GM19324 (cell line): ENCODE results near the gene COL4A2.
A peak's percentile ranks its signal among the peaks of the same experiment; 100 is the strongest.

Experiments used
- ATAC-seq: cut with Tn5 transposase; IDR thresholded peaks from one replicate; pipeline ENCODE4 v1.9.1; 2021; ENCODE audit warnings: mild to moderate bottlenecking, moderate library complexity; ENCODE audit not compliant: unreplicated experiment, low FRiP score

COL4A2 gene

DNA sequence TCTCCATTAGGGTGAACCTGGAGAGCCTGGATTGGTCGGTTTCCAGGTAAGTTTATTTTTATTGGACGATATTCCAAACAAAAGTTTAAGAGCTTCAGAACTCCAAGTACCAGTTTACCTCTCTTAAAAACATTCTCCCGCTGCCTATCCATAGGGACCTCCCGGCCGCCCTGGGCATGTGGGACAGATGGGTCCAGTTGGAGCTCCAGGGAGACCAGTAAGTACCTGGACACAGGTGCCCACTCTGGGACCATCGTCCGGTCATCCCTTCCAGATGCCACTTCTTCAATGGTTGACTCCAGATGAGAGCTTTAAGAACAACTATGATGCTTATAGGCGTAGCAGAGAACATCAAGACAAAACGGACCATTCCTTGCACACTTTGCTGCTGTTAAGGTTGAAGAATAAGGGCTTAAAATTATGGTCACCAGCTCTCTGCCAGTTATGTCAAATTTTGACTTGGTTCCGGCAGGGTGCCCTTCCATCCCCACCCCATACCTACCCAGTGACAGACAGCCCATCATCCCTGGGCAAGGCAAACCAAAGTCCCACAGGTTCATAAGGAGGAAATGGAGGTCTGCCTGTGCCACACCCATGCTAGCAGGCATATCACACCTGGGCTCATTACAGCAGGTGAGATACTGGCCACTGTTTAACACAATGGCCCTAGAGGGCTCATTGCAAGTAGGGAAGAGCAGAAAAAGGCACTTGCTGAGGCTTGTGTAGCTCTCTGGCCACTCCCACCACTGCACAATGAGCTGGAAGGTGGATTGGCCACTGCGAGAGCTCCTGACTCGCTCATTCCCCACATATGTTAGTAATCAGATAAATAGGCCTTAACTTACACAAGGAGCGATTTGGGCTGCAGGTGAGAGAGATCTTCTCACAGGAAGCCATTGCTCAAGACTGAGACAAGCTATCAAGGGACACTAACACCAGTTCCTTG lies 123.6 kb downstream of the COL4A2 start:
- no peak for ATAC-seq

- no peak for ATAC-seq
Measured at GRCh38 chr13:110431425-110432294, 124.6 kb downstream of the COL4A2 start.

DNA sequence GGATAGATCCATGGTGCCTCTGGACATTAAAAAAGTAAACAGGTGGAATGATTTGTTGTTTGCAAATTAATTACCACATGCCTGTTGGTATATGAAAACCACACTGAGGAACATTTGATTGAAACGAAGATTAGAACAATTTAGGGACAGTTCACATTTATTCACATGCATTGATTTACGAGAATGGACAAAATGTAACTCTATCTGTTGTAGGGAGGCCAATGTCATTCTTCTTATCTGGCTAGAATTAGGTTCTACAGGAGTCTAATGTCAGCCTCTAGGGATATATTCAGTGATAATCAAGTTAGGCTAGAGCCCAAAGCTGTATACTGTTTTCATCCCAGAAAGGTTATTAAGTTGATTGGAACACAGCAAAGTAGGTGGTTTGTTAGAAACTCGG lies 125.4 kb downstream of the COL4A2 start:
- no peak for ATAC-seq

GRCh38 chr13:110433014-110433413 lies 125.9 kb downstream of the COL4A2 start:
- ATAC-seq = no peak

GRCh38 chr13:110434629-110435028 lies 127.5 kb downstream of the COL4A2 start:
- no peak for ATAC-seq

DNA sequence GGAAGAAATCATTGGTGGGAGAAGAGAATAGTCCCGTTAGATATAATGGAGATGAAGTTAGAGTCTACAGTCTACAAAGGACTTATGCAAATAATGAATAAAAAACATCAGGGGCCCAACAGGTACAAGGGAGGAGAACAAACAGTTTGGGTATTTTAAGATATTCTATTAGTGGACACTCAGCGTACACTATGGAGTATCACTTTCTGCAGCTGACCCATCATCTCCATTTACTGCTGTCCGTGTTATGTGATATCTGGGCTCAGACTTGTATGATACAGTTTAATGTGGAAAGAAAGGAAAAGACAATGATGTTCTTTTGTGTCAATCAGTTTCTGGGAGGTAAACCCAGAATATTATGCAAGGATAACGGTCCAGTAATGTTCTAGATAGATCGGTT lies 128.2 kb downstream of the COL4A2 start:
- no peak for ATAC-seq

DNA sequence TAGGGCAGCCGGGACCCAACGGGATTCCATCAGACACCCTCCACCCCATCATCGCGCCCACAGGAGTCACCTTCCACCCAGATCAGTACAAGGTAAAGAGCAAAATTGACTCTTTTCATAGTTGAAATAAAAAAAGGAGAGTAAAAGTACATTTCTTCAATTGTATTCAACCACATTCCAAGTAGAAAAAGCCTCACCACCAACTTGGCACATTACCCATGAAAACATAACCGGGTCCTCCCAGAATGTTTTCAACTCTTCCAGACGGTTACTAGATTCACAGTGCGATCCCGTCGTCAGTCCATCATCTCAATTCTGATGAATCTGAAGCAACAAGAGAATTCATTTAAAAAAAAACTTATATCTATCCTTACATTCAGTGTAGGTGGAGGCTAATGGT lies 129.2 kb downstream of the COL4A2 start:
- no peak for ATAC-seq

DNA sequence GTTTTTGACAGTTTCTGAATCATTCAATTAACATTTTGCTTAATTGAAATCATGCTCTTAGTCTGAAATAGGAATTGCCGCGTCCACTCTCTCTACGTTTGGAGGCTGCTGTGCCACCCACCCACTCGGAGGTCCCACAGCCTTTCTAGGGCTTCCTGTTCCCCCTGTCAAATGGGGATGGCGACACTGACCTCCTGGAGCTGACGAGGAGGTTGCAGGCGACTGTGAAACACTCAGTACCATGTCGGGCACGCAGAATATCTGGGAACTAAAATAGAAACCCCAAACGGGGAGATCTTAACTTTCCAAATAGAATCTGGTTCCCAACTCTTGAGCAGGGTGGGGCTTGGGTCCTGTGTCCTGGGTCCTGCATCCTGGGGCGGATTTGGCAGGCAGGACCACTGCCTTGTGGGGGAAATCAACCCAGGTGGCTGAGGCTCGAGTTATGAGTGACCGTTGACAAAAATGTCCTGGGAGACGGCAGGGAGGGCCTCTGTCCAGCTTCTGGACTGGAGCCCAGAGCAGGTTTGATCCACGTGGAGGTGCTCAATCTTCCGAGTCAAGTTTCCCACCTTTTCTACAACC lies 129.8 kb downstream of the COL4A2 start:
- no peak for ATAC-seq

DNA sequence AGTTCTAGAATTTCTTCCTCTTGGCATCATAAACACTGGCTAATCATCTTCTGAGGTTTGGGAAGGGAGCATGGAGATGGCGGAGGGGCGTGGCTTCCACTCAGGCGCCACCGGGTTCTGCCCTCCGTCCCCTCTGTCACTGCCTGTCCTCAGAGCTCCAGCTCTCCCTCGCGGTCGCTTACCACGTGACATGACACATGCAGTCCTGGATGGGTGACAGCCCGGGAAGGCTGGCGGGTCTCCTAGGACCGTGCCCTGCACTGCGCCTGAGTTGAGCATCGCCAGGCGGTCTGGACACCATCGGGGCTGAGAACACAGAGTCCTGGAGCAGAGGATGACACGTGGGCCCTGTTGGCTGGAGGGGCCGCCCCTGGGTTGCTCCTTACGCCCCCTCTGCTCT lies 131.1 kb downstream of the COL4A2 start:
- ATAC-seq = no peak

DNA sequence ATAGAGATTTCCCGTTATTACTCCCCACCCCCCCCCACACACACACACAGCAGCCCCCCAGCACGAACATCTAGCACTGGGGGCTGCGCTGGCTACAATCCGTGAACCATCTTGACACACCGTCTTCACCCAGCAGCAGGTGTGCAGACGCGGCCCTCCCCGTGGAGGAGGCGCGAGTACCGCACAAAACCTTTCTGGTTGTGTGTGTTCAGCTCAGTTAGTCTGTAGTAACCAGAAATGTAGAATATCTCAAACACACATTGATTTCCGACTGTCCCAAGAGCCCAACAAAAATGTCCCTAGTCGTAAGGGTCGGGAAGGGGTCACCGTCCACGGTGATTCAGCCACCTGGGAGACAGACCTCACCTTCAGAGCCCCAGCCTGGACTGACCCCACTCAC lies 131.7 kb downstream of the COL4A2 start:
- ATAC-seq = no peak

GRCh38 chr13:110440946-110441731 lies 134.1 kb downstream of the COL4A2 start:
- ATAC-seq = no peak

DNA sequence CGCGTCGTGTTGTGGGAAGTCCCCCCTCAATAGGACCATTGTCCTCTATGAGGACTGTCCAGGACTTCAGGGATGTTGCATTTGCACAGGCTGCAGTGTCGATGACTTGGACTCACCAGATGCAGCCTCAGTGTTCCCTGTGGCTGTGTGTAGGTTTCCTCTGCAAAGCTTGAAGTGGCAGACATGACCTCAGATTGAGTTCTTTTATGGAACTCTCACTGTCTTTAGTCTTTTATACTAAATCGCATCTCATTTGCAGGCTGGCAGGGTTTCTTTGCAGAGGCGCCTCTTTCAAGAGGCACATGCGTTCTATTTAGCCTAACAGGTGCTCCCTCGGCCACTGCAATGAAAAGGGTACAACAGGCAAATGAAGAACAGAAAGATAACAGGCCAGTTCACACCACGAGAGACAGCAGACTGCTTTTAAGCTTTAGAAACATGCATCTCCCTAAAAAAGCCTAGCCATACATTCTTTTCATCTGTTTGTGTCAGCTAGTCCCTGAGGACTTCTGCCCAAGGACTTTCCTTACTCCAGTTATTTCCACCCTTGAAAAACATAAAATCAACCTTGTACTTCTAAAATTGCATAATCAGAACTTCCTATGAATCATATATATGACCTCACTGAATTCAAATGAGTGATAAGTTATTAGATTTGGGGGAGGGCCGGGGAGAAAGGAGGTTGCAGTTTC lies 136.0 kb downstream of the COL4A2 start:
- no peak for ATAC-seq

- peak; percentile 7 for ATAC-seq
Measured at GRCh38 chr13:110443622-110444225, 136.6 kb downstream of the COL4A2 start.

DNA sequence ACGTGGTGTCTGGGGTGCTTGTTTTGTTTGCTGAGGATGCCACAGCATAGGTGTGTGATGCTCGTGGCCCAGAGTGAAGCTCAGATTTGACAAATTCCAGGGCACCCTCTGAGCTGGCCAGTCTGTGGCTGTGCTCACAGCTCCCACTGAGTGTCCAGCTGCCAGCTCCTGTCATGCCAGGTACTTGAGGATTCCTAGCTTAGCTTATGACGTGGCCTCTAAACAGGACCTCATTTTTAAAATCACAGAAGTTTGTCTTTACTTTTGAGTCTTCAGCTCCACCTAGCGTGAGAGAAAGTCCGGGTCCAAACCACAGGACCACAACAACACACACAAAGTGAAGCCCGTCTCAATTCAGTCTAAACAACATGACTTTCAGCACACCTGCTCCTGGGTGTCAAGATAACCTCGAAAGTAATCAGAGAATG lies 137.2 kb downstream of the COL4A2 start:
- peak; percentile 48 for ATAC-seq

GRCh38 chr13:110445183-110445582 lies 138.1 kb downstream of the COL4A2 start:
- ATAC-seq = no peak

DNA sequence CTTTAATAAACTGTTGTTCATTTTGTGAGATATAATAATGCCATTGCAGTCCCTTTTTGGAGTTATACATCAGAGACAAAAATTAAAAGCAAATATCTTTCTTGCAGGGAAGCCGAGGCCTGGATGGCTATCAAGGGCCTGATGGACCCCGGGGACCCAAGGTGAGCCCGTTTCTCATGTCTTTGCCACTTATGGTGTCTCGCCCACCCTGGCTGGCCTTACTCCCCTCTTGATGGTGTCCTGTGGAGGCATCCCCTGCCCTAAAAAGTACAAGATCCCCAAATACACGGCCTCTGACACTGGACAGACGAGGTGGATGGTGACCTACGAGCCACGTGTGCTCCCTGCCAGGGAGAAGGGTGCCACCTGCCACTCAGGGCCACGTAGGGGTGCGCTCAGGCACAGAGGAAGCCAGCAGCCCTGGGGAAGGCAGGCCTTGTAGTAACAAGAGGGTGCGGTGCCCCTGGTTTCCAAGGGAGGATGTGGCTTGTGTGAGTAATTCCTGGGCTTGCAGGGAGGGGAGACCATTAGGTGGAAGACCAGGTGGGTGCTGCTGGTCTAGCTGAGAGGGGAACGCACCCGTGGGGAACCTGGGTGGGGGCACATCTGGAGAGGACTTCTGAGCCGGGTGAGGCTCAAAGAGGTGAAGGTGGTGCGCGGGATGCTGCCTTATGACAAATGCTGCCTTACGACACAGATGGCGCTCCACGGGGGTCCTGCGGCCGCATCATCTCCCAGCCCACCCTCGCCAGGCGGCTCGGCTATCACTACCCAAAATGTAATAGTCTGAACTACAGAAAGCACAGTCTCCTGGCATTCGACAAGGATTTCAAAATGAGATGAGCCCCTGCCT lies 138.9 kb downstream of the COL4A2 start:
- ATAC-seq = no peak

- no peak for ATAC-seq
Measured at GRCh38 chr13:110446575-110446890, 139.4 kb downstream of the COL4A2 start.

GRCh38 chr13:110447058-110447511 lies 140.0 kb downstream of the COL4A2 start:
- no peak for ATAC-seq
